ENCODE data around the gene EPHA4. TPM values are rescaled to one million over a fixed set of nuclear protein-coding genes. Genes with fewer than 3 reads are reported as not detected.

EPHA4 gene
- 9.0 TPM for total RNA-seq

GRCh38 chr2:221572219-221572820, at the start of gene EPHA4:
Gene EPHA4 (minus strand): TSS chr2:221572304. CDS start chr2:221572248, 56 bp downstream.
- peak; percentile 89 for DNase-seq (ENCODE audit: low spot score)

- no peak for DNase-seq (ENCODE audit: low spot score)
These were observed 45.9 kb upstream of the EPHA4 start for GRCh38 chr2:221618007-221618406.

- no peak for DNase-seq (ENCODE audit: low spot score)
These were observed 44.5 kb upstream of the EPHA4 start for GRCh38 chr2:221616561-221616960.

GRCh38 chr2:221614274-221614673, 42.2 kb upstream of the EPHA4 start:
- no peak for DNase-seq (ENCODE audit: low spot score)

GRCh38 chr2:221612800-221613199, 40.7 kb upstream of the EPHA4 start:
- DNase-seq (ENCODE audit: low spot score), result no peak

- no peak for DNase-seq (ENCODE audit: low spot score)
These were observed 40.1 kb upstream of the EPHA4 start for GRCh38 chr2:221612161-221612560.

GRCh38 chr2:221610675-221611074, 38.6 kb upstream of the EPHA4 start:
- DNase-seq (ENCODE audit: low spot score), result peak; percentile 21

GRCh38 chr2:221610255-221610654, 38.2 kb upstream of the EPHA4 start:
- no peak for DNase-seq (ENCODE audit: low spot score)

GRCh38 chr2:221608442-221608841, 36.3 kb upstream of the EPHA4 start:
- no peak for DNase-seq (ENCODE audit: low spot score)

- no peak for DNase-seq (ENCODE audit: low spot score)
These were observed 34.3 kb upstream of the EPHA4 start for GRCh38 chr2:221606424-221606823.

GRCh38 chr2:221605751-221606240, 33.7 kb upstream of the EPHA4 start:
- no peak for DNase-seq (ENCODE audit: low spot score)

GRCh38 chr2:221602938-221603337, 30.8 kb upstream of the EPHA4 start:
- no peak for DNase-seq (ENCODE audit: low spot score)

GRCh38 chr2:221601376-221601775, 29.3 kb upstream of the EPHA4 start:
- DNase-seq (ENCODE audit: low spot score), result no peak

GRCh38 chr2:221600388-221600787, 28.3 kb upstream of the EPHA4 start:
- DNase-seq (ENCODE audit: low spot score), result no peak

- DNase-seq (ENCODE audit: low spot score), result no peak
These were observed 24.1 kb upstream of the EPHA4 start for GRCh38 chr2:221596192-221596591.

GRCh38 chr2:221590861-221591365, 18.8 kb upstream of the EPHA4 start:
- DNase-seq (ENCODE audit: low spot score), result no peak

GRCh38 chr2:221589696-221590095, 17.6 kb upstream of the EPHA4 start:
- no peak for DNase-seq (ENCODE audit: low spot score)

GRCh38 chr2:221588306-221588985, 16.3 kb upstream of the EPHA4 start:
- DNase-seq (ENCODE audit: low spot score), result no peak

- no peak for DNase-seq (ENCODE audit: low spot score)
These were observed 9.9 kb upstream of the EPHA4 start for GRCh38 chr2:221581986-221582385.

- DNase-seq (ENCODE audit: low spot score), result no peak
These were observed 2.1 kb upstream of the EPHA4 start for GRCh38 chr2:221574231-221574570.

GRCh38 chr2:221573430-221574230, 1.5 kb upstream of the EPHA4 start:
- peak; percentile 82 for DNase-seq (ENCODE audit: low spot score)

- DNase-seq (ENCODE audit: low spot score), result peak; percentile 19
These were observed 821 bp upstream of the EPHA4 start for GRCh38 chr2:221572821-221573429.

Measured in mucosa of gallbladder (tissue), 1 donor.